RWPE2 (cell line): ENCODE measurements around the gene DLG2.

Experiments used
- ATAC-seq: fragments of 200-7000 bp; cut with Tn5 transposase; 3 replicates; pipeline ENCODE4 v1.9.1; 2021; ENCODE audit warnings: low read depth
- DNase-seq: peaks from one replicate; pipeline ENCODE4 v3.0.0-alpha.2; 2020; ENCODE audit warnings: low spot score
- H3K27ac ChIP-seq: fragments of 450-650 bp; 2 replicates; pipeline ENCODE4 v1.5.1; 2017; ENCODE audit warnings: mild to moderate bottlenecking; ENCODE audit not compliant: poor library complexity, severe bottlenecking
- H3K27me3 ChIP-seq: fragments of 250-450 bp; sonication (Bioruptor Pico); 2 replicates; pipeline ENCODE4 v1.5.1; 2021; ENCODE audit warnings: mild to moderate bottlenecking, moderate library complexity; ENCODE audit not compliant: insufficient read depth, poor library complexity, severe bottlenecking
- H3K36me3 ChIP-seq: fragments of 250-450 bp; sonication (Bioruptor Pico); 2 replicates; pipeline ENCODE4 v1.5.1; 2020; ENCODE audit warnings: low read depth, mild to moderate bottlenecking, moderate library complexity
- H3K4me1 ChIP-seq: fragments of 250-450 bp; sonication (Bioruptor Pico); 2 replicates; pipeline ENCODE4 v1.5.1; 2021; ENCODE audit warnings: mild to moderate bottlenecking, moderate library complexity; ENCODE audit not compliant: insufficient read depth, poor library complexity, severe bottlenecking
- H3K4me3 ChIP-seq: fragments of 250-450 bp; sonication (Bioruptor Pico); 2 replicates; pipeline ENCODE4 v1.5.1; 2021; ENCODE audit warnings: mild to moderate bottlenecking, moderate library complexity; ENCODE audit not compliant: severe bottlenecking
- H3K9me3 ChIP-seq: fragments of 250-450 bp; sonication (Bioruptor Pico); 2 replicates; pipeline ENCODE4 v1.5.1; 2021; ENCODE audit warnings: mild to moderate bottlenecking, moderate library complexity; ENCODE audit not compliant: severe bottlenecking
- TF ChIP-seq, protein P1 (sequence below): fragments of 450-650 bp; IDR thresholded peaks from one replicate; pipeline ENCODE4 v1.5.1; 2017; ENCODE audit warnings: mild to moderate bottlenecking, moderate library complexity; ENCODE audit not compliant: poor library complexity, severe bottlenecking

The DLG2 gene

GRCh38 chr11:84420271-84420670, 1206.9 kb downstream of the DLG2 start:
- H3K4me3 ChIP-seq, result no peak overlapping the region
- H3K27ac ChIP-seq, result no peak overlapping the region

GRCh38 chr11:84419616-84420015, 1207.5 kb downstream of the DLG2 start:
- TF ChIP-seq, protein P1, sequence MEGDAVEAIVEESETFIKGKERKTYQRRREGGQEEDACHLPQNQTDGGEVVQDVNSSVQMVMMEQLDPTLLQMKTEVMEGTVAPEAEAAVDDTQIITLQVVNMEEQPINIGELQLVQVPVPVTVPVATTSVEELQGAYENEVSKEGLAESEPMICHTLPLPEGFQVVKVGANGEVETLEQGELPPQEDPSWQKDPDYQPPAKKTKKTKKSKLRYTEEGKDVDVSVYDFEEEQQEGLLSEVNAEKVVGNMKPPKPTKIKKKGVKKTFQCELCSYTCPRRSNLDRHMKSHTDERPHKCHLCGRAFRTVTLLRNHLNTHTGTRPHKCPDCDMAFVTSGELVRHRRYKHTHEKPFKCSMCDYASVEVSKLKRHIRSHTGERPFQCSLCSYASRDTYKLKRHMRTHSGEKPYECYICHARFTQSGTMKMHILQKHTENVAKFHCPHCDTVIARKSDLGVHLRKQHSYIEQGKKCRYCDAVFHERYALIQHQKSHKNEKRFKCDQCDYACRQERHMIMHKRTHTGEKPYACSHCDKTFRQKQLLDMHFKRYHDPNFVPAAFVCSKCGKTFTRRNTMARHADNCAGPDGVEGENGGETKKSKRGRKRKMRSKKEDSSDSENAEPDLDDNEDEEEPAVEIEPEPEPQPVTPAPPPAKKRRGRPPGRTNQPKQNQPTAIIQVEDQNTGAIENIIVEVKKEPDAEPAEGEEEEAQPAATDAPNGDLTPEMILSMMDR, result no peak
- DNase-seq, result no peak
- Histone ChIP-seq H3K27ac (no peak overlapping the region), H3K27me3 (no peaks in the 10 kb centered on the region), H3K4me3 (no peak overlapping the region), H3K9me3 (no peaks in the 10 kb centered on the region), H3K36me3 (no peaks in the 10 kb centered on the region), H3K4me1 (no peaks in the 10 kb centered on the region)
- ATAC-seq, result no peak

More at GRCh38 chr11:84420271-84420670, 1206.9 kb downstream of the DLG2 start:
- H3K9me3 ChIP-seq, result no peaks in the 10 kb centered on the region
- no peaks in the 10 kb centered on the region for H3K4me1 ChIP-seq
- no peaks in the 10 kb centered on the region for H3K36me3 ChIP-seq
- no peak for DNase-seq
- no peak for ATAC-seq
- TF ChIP-seq, protein P1, result no peak
- no peaks in the 10 kb centered on the region for H3K27me3 ChIP-seq

DNA sequence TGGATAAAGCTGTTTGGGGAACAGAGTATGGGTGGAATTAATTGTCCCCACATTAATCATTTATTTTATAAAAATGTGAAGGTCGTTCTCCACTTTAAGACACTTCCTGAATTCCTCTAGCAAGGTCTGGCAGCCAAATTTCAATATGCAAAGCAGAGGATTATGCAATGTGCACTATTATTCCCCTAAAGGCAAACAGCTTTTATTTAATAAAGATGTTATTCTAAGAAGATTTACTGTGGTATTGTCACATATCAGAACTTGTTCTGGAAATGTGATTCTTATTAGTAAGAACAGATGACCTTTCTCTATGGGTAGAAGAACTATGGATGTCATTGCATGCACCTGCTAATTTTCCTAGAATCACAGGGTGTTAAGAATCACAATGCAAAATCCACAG, 1212.2 kb downstream of the DLG2 start:
- Histone ChIP-seq H3K27ac (no peak overlapping the region), H3K36me3 (no peaks in the 10 kb centered on the region), H3K4me3 (no peak overlapping the region), H3K27me3 (no peaks in the 10 kb centered on the region), H3K9me3 (no peaks in the 10 kb centered on the region), H3K4me1 (no peaks in the 10 kb centered on the region)
- ATAC-seq, result no peak
- DNase-seq, result no peak
- TF ChIP-seq, protein P1, result no peak

DNA sequence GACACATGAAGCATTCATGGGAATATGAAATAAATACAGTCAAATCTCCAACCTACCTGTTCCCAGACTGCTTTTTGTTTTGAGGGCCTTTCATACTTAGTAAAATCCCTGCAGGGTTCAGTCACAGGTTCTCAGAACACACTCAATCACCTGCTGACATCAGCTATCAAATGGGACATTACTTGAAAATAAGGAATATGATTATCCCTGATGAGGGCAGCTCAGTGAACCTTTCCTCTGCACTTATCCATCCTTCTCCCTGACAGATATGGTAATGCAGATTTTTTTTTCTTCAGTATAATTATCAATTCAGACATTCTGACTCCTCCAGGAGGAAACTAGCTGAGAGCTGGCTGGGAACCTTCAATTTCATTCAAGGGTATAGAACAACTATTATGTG, 1213.6 kb downstream of the DLG2 start:
- TF ChIP-seq, protein P1, result no peak
- ATAC-seq, result no peak
- Histone ChIP-seq H3K9me3 (no peaks in the 10 kb centered on the region), H3K27me3 (no peaks in the 10 kb centered on the region), H3K4me1 (no peaks in the 10 kb centered on the region), H3K36me3 (no peaks in the 10 kb centered on the region), H3K27ac (no peak overlapping the region), H3K4me3 (no peak overlapping the region)
- no peak for DNase-seq

DNA sequence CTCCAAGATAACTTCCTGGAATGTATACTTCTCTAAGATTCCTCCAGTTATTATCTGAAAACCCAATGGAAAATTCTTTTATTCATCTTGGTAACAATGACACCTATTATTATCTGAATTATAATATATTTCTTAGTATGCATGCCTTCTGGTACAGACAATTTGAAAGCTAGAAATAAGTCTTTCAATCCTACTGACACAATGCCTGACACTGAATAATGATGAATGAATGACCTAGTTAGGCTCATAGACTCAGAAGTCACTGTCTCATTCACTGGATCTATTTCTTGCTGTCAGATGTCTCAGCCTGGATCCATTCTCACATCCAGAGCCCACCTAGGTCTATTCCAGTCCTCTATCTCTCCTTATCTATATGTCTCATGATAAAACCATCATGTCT, 1214.3 kb downstream of the DLG2 start:
- ATAC-seq (no peak), DNase-seq (no peak)
- H3K27me3 ChIP-seq, result no peaks in the 10 kb centered on the region
- no peaks in the 10 kb centered on the region for H3K9me3 ChIP-seq
- H3K4me3 ChIP-seq, result no peak overlapping the region
- TF ChIP-seq, protein P1, result no peak
- no peaks in the 10 kb centered on the region for H3K4me1 ChIP-seq
- H3K36me3 ChIP-seq, result no peaks in the 10 kb centered on the region
- H3K27ac ChIP-seq, result no peak overlapping the region
